ENCODE data around the gene PPFIBP1. TPM values are rescaled to one million over a fixed set of nuclear protein-coding genes. Genes with fewer than 3 reads are reported as not detected.
A peak's percentile ranks its signal among the peaks of the same experiment; 100 is the strongest.

PPFIBP1 gene
- total and polyA plus RNA-seq, 9 of the 15 experiments (the other 6 are each of a cell fraction or from before 2014, with no cell fraction given) = 0.46 to 3.5 (median 1.8) TPM

DNA sequence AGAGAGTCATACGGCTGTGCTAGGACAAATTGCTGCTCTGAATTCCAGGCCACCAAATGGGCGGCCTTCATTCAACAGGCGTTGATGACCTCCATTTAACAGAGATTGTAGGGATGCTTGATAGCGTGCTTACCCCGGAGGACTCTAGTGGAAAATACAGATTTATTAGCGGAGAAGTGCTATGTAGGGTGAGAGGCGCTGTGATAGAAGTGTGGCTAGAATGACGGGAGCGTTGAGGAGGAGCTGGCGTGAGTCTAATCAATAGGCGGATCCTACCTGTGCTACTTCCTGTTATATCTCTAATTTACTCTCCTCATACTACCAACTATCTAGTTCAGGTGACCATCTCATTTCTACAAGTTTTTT, 187.3 kb downstream of the PPFIBP1 start:
- H3K79me2 ChIP-seq (ENCODE audit: control insufficient read depth, insufficient read depth, low read length) = peaks cover 51% of the 10 kb centered on the region
- H3K4me3 ChIP-seq = peak overlapping the region; percentile 97
- peak overlapping the region; percentile 97 for H3K4me2 ChIP-seq (ENCODE audit: insufficient read depth, low read length)
- peaks cover 7 to 12% of the 10 kb centered on the region in 2 experiments; a peak in 4 of 5 replicates for H3K4me1 ChIP-seq (replicated peaks in 1 of 2; ENCODE audit: control insufficient read depth in 2 of 2, insufficient read depth in 2 of 2, low read length in 2 of 2)
- intact Hi-C loops (cut with micrococcal nuclease) (no loop called here), in situ Hi-C loops (cut with MboI) (no loop called here)
- H3K36me3 ChIP-seq (ENCODE audit: control insufficient read depth, insufficient read depth, low read length) = peaks cover 37% of the 10 kb centered on the region
- no peaks in the 10 kb centered on the region; a peak in 1 of 5 replicates for H3K27me3 ChIP-seq (ENCODE audit: control insufficient read depth in 2 of 2, insufficient read depth in 2 of 2, low read length in 2 of 2)
- CTCF ChIA-PET (ENCODE audit: low intra/inter-chr PET ratio) = no interaction called here
- no peaks in the 10 kb centered on the region for H3K9me1 ChIP-seq (ENCODE audit: control insufficient read depth, insufficient read depth, low read length)
- H2AFZ ChIP-seq (ENCODE audit: low read depth, low read length) = peak overlapping the region; percentile 93
- WGBS (ENCODE audit: insufficient coverage, low coverage, missing lambda C conversion rate) = 0% methylated on average over 11 of the region's 11 CpGs
- H4K20me1 ChIP-seq (replicated peaks; ENCODE audit: control insufficient read depth, insufficient read depth, low read length) = no peaks in the 10 kb centered on the region; the same call in 1 of the 2 replicates
- no TSS peak for BruUV-seq (replicated peaks)
- DNase-seq (ENCODE audit: extremely low read depth in 1 of 4, low spot score in 3 of 4) (peak; percentile 17 to 56 (median 20)), FAIRE-seq (no peak), ATAC-seq (peak; percentile 65)
- peak overlapping the region; percentile 93 for H3K27ac ChIP-seq (ENCODE audit: extremely low read depth, low read depth, low read length)
- H3K9ac ChIP-seq (ENCODE audit: insufficient read depth in 1 of 2, low read depth in 2 of 2, low read length in 2 of 2) = peak overlapping the region; percentile 96 to 99
- POLR2A ChIA-PET = interaction anchor here (1.0 to 2.0 kb wide), 2 partner anchors 12 to 40 kb away, joined by 5 read pairs; no protein-coding TSS in a partner anchor
- H3K9me3 ChIP-seq (replicated peaks; ENCODE audit: control insufficient read depth, insufficient read depth, low read depth, low read length) = no peaks in the 10 kb centered on the region
- TF ChIP-seq, protein P1, sequence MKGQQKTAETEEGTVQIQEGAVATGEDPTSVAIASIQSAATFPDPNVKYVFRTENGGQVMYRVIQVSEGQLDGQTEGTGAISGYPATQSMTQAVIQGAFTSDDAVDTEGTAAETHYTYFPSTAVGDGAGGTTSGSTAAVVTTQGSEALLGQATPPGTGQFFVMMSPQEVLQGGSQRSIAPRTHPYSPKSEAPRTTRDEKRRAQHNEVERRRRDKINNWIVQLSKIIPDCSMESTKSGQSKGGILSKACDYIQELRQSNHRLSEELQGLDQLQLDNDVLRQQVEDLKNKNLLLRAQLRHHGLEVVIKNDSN (CRISPR knock-in tag; IDR thresholded peaks at IDR 0.05) = no peak
- TF ChIP-seq MED1 (CRISPR knock-in tag; IDR thresholded peaks at IDR 0.05; ENCODE audit: borderline replicate concordance) = no peak
- no peak for TF ChIP-seq SAP30 (IDR thresholded peaks at IDR 0.05; ENCODE audit: borderline replicate concordance, insufficient read depth, low read depth, low read length, poor library complexity, severe bottlenecking)
- TF ChIP-seq, protein P2, sequence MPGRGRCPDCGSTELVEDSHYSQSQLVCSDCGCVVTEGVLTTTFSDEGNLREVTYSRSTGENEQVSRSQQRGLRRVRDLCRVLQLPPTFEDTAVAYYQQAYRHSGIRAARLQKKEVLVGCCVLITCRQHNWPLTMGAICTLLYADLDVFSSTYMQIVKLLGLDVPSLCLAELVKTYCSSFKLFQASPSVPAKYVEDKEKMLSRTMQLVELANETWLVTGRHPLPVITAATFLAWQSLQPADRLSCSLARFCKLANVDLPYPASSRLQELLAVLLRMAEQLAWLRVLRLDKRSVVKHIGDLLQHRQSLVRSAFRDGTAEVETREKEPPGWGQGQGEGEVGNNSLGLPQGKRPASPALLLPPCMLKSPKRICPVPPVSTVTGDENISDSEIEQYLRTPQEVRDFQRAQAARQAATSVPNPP (IDR thresholded peaks at IDR 0.05; ENCODE audit: borderline replicate concordance, insufficient read depth, insufficient read length) = no peak
- TF ChIP-seq, protein P3, sequence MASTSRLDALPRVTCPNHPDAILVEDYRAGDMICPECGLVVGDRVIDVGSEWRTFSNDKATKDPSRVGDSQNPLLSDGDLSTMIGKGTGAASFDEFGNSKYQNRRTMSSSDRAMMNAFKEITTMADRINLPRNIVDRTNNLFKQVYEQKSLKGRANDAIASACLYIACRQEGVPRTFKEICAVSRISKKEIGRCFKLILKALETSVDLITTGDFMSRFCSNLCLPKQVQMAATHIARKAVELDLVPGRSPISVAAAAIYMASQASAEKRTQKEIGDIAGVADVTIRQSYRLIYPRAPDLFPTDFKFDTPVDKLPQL (IDR thresholded peaks at IDR 0.05; ENCODE audit: extremely low read depth, insufficient read length) = peak; percentile 61
- peak; percentile 6; the same call in 1 of the 2 replicates for TF ChIP-seq BRD4 (IDR thresholded peaks at IDR 0.05)
- TF ChIP-seq, protein P4, sequence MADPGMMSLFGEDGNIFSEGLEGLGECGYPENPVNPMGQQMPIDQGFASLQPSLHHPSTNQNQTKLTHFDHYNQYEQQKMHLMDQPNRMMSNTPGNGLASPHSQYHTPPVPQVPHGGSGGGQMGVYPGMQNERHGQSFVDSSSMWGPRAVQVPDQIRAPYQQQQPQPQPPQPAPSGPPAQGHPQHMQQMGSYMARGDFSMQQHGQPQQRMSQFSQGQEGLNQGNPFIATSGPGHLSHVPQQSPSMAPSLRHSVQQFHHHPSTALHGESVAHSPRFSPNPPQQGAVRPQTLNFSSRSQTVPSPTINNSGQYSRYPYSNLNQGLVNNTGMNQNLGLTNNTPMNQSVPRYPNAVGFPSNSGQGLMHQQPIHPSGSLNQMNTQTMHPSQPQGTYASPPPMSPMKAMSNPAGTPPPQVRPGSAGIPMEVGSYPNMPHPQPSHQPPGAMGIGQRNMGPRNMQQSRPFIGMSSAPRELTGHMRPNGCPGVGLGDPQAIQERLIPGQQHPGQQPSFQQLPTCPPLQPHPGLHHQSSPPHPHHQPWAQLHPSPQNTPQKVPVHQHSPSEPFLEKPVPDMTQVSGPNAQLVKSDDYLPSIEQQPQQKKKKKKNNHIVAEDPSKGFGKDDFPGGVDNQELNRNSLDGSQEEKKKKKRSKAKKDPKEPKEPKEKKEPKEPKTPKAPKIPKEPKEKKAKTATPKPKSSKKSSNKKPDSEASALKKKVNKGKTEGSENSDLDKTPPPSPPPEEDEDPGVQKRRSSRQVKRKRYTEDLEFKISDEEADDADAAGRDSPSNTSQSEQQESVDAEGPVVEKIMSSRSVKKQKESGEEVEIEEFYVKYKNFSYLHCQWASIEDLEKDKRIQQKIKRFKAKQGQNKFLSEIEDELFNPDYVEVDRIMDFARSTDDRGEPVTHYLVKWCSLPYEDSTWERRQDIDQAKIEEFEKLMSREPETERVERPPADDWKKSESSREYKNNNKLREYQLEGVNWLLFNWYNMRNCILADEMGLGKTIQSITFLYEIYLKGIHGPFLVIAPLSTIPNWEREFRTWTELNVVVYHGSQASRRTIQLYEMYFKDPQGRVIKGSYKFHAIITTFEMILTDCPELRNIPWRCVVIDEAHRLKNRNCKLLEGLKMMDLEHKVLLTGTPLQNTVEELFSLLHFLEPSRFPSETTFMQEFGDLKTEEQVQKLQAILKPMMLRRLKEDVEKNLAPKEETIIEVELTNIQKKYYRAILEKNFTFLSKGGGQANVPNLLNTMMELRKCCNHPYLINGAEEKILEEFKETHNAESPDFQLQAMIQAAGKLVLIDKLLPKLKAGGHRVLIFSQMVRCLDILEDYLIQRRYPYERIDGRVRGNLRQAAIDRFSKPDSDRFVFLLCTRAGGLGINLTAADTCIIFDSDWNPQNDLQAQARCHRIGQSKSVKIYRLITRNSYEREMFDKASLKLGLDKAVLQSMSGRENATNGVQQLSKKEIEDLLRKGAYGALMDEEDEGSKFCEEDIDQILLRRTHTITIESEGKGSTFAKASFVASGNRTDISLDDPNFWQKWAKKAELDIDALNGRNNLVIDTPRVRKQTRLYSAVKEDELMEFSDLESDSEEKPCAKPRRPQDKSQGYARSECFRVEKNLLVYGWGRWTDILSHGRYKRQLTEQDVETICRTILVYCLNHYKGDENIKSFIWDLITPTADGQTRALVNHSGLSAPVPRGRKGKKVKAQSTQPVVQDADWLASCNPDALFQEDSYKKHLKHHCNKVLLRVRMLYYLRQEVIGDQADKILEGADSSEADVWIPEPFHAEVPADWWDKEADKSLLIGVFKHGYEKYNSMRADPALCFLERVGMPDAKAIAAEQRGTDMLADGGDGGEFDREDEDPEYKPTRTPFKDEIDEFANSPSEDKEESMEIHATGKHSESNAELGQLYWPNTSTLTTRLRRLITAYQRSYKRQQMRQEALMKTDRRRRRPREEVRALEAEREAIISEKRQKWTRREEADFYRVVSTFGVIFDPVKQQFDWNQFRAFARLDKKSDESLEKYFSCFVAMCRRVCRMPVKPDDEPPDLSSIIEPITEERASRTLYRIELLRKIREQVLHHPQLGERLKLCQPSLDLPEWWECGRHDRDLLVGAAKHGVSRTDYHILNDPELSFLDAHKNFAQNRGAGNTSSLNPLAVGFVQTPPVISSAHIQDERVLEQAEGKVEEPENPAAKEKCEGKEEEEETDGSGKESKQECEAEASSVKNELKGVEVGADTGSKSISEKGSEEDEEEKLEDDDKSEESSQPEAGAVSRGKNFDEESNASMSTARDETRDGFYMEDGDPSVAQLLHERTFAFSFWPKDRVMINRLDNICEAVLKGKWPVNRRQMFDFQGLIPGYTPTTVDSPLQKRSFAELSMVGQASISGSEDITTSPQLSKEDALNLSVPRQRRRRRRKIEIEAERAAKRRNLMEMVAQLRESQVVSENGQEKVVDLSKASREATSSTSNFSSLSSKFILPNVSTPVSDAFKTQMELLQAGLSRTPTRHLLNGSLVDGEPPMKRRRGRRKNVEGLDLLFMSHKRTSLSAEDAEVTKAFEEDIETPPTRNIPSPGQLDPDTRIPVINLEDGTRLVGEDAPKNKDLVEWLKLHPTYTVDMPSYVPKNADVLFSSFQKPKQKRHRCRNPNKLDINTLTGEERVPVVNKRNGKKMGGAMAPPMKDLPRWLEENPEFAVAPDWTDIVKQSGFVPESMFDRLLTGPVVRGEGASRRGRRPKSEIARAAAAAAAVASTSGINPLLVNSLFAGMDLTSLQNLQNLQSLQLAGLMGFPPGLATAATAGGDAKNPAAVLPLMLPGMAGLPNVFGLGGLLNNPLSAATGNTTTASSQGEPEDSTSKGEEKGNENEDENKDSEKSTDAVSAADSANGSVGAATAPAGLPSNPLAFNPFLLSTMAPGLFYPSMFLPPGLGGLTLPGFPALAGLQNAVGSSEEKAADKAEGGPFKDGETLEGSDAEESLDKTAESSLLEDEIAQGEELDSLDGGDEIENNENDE (IDR thresholded peaks at IDR 0.05; ENCODE audit: low read depth, low read length) = no peak

Measured in K562 (cell line).